HG03439 (cell line): ENCODE data around the gene LAX1.
"Not testable (repeated sequence)": the region's sequence is repeated elsewhere in the genome, so short reads cannot be mapped to it uniquely, and the experiment has no call there.

Source experiments
- ATAC-seq: cut with Tn5 transposase; IDR thresholded peaks from one replicate; pipeline ENCODE4 v1.9.1; 2021; ENCODE audit warnings: mild to moderate bottlenecking, moderate library complexity; ENCODE audit not compliant: unreplicated experiment

LAX1 gene

DNA sequence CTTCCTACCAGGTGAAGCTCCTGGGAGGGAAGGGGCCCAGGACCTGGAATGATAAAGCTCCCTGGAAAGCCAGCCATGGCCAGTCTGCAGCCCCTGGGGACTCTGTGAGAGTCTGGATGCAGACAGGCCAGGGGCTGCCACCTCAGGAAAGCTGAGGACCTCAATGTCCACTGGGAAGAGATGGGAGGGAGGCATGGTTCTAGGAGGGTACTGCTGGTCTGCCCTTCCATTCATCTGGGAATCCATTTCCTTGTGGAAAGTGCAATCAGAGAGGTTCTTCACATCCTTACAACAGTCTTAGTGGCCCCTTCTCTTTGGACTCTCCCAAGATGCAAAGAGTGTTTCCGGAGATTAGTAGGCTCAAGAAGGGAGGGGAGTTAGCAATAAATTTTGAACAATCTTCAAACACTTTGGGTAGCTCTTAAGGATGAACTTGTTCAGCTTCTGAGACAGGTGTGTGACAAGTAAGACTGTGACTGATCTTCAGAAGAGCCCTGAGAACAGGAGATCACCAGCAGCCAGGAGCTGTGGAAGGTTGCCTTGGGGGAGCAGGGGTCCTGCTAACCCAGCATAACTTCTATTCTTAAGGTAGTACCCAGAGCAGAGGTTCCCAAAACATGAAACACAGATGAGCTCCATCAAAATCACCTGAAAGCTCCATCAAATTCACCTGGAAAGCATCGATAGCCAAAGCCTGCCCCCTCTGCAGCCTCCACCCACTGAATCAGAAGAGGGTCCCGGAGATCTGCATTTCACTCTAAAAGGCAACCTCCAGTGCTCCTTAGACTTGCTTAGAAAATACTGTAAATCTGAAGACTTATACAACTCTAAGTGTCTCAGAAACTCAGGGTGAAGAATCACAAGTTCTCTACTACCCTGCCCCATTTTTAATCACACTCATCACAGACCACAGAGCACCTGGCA is 616 bp upstream of the LAX1 start:
- peak; percentile 13 for ATAC-seq

DNA sequence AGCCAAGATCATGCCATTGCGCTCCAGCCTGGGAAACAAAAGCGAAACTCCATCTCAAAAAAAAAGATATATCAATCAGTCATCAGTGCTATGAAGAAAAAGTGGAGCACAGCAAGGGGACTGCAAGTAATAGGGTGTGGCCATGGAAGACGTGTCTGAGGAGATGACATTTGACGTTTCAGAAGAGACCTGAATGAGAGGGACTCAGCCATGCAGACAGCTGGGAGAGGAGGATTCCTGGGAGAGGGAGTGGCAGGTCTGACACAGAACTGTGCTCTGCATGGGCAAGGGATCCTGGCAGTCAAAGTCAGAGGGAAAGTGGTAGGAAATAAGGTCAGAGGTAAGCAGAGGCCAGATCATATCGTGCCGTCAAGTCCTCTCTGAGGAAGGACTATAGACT is 3.3 kb downstream of the LAX1 start:
- ATAC-seq: no peak

DNA sequence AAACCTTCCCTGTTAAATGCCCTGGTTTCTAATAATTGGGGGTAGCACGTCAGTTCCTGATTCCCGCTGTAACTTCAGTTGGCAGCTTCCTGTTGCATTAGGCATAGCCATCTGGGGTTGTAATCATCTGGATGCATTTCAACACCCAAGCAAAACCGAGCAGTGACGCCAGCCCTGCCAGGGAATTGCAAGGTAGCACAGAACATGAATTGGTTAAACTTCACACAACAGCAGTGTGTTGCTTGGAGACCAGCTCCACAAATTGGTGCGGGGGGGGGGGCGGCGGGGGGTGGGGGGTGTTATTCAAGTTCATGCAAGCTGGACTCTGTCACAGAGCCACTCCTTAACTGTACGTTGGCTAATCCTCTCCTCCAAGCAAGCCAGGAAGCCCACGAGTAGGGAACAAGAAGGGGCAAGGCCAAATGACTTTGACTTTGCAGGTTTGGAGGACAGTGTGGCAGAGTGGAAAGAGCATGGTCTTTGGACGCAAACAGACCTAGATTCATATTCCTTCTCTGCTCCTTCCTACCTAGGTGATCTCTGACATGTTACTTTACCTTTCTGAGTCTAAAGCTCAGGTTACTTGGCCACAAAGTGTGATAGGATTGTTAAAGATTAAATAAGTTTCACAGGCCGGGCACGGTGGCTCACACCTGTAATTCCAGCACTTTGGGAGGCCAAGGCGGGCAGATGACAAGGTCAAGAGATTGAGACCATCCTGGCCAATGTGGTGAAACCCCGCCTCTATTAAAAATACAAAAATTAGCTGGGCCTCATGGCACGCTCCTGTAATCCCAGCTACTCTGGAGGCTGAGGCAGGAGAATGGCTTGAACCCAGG is 4.7 kb downstream of the LAX1 start:
- no peak for ATAC-seq

DNA sequence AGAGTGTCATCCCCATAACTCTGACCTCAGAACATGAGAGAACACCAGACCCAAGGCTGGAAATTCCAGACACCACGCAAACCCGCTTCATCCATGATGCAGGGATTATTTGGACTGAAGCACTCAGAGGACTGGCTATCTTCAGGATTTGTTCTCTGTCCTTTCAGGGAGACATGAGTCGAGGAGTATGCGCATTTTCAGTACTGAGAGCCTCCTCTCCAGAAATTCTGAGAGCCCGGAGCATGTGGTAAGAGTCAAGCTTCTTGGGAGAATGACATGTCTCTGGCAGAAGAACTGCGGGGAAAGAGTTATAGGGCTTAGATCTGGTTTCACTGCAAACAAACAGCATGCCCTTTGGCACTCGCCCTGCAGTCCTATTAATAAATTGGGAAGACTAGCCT is 6.9 kb downstream of the LAX1 start:
- no peak for ATAC-seq

DNA sequence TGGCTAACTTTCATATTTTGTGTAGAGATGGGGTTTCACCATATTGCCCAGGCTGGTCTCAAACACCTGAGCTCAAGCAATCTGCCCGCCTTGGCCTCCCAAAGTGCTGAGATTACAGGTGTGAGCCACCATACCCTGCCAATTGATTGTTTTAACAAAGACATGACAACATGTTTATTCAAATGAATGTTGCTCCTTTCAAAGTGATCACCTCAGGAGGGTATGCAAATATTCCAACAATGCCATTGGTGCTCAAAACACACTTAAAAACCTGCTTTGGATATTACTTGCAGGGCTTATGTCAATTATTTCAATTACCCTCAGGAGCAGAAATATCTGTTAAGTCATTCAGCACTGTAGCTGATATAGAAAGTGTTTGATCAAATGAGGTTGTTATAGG is 7.9 kb downstream of the LAX1 start:
- ATAC-seq: no peak

DNA sequence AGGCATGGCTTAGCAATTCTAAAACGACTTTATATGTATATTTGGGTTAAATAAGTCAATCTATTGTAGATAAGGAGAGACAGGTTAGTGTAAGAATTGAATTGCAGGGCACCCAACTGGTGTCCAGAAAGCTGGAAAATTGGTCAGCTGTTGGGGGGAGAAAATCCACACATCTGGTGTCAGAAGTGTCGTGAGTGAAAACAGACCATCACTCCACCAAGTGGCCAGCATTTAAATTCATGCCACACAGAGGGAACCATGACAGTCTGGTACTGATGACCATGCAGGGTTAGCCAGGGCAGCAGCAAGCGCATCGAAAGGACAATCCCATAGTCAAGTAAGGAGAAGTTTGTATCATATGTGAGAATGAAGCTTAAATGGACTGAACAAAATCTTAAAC is 11.7 kb downstream of the LAX1 start:
- no peak for ATAC-seq

DNA sequence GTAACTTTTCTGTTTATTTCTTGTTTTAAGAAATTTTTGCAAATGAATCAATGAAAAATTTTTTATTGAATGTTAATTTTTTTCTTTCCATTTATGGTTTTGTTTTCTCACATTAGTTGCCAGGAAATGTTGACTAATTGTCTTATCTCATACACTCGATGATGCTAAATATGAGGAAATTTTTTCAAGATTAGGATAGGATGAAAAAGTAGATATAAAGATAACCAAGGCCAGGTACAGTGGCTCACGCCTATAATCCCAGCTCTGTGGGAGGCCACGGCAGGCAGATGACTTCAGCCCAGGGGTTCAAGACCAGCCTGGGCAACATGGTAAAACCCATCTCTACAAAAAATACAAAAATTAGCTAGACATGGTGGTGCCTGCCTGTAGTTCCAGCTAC is 12.6 kb downstream of the LAX1 start:
- no peak for ATAC-seq

DNA sequence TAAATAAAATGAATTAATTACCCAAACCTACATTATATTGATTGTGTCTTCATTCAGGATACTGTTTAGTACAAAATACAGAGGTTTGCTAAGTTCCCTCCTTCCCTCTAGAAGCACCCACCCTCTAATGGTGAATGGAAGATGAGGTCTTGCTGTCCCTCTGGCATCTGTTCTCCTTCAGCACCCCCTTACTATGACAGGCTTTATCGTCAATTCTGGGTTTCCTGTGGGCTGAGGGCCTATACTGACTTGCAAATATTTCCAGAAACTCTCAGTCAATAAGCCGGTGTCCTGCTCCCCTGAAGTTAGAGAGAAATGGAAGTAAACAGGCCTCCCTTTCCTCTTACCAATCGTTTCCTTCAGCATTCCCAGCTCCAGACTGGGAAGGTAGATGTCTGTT is 13.2 kb downstream of the LAX1 start:
- no peak for ATAC-seq

DNA sequence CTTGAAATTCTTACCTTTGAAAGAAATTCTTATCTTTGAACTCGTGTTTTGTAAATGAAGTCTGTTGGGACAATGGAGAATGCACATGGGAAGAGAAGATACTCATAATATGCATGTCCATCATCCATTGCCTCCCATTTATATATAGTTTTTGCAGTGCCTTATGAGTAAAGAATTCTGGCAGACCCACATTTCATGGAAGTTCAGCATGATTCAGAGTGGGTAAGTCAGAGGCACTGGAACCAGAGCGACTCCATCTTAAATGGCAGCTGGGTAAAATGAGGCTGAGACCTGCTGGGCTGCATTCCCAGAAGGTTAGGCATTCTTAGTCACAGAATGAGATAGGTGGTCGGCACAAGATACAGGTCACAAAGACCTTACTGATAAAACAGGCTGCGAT is 13.8 kb downstream of the LAX1 start:
- ATAC-seq: no peak

DNA sequence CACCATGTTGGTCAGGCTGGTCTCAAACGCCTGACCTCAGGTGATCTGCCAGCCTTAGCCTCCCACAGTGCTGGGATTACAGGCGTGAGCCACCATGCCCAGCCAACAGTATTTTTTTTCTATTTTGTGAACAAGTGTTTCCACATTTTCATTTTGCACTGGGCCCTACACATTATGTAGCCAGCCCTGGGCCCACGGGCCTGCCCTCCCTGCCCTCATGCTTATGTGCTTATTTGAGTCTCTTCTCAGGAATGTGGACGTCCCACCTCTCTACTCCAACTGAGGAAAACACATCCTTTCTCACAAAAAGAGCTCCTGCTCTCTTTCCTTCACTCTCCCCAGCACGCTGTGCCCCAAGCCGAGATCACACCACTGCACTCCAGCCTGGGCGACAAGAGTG is 17.0 kb downstream of the LAX1 start:
- no peak for ATAC-seq

DNA sequence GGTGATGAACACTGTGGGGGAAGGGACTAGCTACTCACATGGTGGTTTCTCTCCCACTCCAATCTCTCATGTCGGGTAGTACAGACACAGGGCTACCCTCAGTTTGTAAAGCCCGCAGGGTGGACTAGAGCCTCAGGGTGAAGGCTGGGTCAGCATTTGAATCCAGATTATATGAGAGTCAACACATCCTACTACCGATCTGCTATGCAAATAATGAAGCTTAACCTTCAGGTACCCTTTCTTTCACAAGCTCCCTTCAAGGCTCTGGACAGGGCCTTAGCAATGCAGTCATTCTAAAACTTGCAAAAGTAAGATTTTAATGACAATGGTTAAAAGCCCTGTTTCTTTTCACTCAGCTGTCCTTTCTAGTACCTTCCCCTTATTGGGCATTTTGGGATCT is 25.0 kb downstream of the LAX1 start:
- ATAC-seq: no peak

DNA sequence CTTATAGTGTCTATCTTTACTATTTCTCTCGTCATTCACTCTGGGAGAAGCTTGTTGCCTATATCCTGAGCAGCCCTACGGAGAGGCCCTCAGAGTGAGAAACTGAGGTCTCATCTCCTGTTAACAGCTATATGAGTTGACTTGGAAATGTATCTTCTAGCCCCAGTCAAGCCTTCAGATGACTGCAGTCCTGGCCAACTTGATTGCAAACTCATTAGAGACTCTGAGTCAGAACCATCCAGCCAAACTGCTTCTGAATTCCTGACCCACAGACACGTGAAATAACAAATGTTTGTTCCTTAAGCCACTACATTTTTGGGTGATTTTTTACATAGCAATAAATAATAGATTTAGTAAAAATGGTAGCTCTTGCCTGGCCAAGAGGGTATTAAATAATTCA is 26.5 kb downstream of the LAX1 start:
- ATAC-seq: no peak

DNA sequence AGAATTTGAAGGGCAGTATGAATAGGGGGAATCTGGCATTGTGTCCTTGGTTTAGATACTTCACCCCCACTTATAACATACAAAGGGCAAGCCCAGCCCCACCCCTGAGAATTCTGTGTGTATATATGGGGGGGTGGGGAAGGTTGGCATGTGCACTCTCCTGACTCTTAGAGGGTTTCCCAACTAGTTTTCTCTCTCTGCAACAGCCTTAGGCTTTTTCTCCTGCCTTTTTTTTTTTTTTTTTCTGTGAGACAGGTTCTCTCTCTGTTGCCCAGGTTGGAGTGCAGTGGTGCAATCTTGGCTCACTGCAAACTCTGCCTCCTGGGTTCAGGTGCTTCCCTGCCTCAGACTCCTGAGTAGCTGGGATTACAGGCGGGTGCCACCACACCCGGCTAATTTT is 27.5 kb downstream of the LAX1 start:
- ATAC-seq: no peak

DNA sequence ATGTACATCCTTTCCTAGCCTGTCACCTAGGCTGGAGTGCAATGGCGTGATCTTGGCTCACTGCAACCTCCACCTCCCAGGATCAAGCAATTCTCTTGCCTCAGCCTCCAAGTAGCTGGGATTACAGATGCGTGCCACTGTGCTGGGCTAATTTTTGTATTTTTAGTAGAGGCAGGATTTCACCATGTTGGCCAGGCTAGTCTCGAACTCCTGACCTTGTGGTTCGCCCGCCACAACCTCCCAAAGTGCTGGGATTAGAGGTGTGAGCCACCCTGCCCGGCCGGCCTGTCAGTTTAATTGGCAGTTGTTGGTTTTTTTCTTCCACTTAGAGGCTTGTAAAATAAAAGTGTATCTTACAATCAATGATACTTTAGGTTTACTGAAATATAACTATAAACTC is 28.6 kb downstream of the LAX1 start:
- ATAC-seq: not testable (repeated sequence)

DNA sequence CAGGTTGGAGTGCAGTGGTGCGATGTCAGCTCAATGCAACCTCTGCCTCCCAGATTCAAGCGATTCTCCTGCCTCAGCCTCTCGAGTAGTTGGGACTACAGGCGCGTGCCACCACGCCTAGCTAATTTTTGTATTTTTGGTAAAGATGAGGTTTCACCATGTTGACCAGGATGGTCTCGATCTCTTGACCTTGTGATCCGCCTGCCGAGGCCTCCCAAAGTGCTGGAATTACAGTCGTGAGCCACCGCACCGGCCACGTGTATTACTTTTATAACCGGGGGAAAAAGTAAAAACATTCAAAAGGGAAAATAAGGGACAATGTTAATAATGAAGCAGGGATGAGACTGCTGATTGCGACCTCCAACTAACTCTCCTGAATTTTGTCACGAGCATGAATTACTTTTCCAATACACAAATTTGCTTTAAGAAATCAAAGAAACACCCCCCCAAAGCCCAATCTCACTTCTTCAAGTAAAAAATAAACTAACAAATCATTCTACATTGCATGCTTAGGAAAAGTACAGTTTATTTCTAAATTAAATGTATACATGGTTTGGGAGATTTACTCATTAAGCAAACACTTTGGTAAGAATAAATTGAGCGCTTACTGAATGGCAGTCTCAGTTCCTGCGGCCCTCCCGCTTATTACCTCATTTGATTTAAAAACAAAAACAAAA is 29.9 kb downstream of the LAX1 start:
- no peak for ATAC-seq

DNA sequence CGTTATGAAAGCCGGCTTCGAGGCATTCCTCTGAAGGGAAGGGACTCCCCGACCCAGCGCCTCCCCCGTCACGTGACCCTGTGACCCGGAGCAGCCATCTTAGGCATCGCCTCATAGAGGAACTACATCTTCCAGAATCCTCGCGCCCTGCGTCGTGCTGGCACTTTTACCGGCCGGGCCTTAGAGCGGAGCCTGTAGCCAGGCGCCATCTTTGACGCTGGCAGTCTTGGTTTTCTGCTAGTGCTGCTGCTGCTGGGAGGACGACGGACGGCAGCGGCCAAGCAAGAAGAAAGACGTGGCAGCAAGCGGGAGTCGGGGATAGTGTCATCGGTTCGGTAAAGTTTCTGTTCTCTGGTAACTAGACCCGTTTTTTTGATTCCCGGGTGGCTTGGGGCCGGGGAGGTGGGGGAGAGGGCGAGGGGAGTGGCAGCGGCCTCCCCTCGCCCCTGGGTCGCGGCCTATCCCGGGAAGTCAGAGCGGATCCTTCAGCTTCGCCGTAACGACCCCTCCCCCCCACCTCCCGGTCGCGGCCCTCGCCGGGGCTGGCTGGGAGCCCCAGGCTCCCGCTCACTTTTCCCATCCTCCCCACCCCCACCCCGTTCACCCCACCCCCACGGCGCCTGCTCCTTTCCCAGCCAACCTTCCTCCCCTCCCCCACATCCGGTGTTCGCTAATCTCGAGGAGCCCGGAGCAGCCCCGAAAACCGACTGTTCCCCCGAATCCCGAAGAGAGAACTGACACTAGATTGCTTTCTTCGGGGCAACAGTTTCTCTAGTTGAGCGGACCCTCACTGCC is 30.7 kb downstream of the LAX1 start, which contains the start of the genes ZBED6 and ZC3H11A:
Gene ZBED6 (plus strand): TSS at position 183 of the 795 bp plus-strand sequence. CDS start 1,900 bp downstream, outside the sequence.
Gene ZC3H11A (plus strand): TSS at position 183 of the 795 bp plus-strand sequence. CDS start 21,448 bp downstream, outside the sequence.
- ATAC-seq: peak; percentile 96

DNA sequence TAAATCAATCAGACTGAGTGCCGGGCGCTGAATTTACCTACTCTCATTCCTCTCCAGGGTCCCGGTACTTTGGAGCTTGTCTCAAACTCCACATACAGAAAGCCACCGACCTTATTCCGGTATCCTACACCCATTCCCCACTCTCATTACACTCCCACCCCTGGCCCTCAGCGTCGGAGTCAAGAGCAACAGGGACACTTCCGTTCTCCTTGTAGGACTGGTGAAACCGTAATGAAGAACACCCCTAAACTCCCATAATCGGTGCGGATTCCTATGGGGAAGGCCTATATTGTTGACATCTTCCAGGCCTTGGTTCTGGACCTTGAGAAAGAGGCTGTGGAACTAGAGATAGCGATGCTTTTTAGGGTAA is 31.2 kb downstream of the LAX1 start:
- no peak for ATAC-seq

DNA sequence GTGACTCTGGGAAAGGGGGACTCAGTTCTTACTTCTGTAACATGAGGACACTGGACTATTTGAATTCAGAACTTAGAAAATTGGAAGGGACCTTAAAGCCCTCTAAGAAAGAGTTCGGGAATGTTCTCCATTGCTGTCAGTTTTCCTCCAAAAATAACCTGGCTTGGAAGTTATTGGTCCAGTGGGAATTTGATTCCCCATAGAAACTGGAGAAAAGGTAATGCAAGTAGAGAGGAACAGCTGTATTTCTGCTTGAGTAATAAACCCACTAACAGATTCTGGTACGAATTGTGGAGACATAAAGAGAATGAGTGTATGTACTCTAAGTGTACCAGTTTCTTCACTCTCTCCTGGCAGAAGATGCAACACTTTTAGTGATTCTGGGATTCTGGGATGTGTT is 32.2 kb downstream of the LAX1 start:
- no peak for ATAC-seq

DNA sequence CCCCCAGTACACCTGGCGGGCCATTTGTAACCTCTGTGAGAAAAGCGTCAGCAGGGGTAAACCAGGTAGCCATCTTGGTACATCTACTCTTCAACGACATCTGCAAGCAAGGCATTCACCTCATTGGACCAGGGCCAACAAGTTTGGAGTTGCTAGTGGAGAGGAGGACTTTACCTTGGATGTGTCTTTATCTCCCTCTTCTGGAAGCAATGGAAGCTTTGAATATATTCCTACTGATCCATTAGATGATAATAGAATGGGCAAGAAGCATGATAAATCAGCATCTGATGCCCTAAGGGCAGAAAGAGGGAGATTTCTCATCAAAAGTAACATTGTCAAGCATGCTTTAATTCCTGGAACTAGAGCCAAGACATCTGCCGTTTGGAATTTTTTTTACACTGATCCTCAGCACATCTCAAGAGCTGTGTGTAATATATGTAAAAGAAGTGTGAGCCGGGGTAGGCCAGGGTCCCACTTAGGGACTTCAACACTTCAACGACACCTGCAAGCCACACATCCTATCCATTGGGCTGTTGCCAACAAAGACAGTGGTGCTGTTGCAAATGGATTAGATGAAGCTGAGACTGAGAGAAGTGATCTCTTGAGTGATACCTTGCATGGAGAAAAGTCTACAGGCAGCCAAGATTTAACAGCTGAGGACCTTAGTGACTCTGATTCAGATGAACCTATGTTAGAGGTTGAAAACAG is 33.1 kb downstream of the LAX1 start:
- no peak for ATAC-seq

DNA sequence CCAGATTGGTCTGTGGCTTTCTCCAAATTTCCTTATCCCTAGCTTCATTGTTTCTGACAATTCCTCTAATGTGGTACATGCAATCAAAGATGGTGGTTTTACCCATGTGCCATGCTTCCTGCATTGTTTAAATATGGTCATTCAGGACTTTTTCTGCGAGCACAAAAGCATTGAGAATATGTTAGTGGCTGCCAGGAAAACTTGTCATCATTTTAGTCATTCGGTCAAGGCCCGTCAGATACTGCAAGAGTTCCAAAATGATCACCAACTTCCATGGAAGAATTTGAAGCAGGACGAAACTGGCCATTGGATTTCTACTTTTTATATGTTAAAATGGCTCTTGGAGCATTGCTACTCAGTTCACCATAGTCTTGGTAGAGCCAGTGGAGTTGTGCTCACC is 34.2 kb downstream of the LAX1 start:
- ATAC-seq: no peak
